Thyroid gland (tissue), 4 donors: Measurements from ENCODE around the gene DNAJC25. TPM values are rescaled to one million over a fixed set of nuclear protein-coding genes. Genes with fewer than 3 reads are reported as not detected.
"Not testable (repeated sequence)": the region's sequence is repeated elsewhere in the genome, so short reads cannot be mapped to it uniquely, and the experiment has no call there.

Source experiments
- DNase-seq, 2 donors: peaks; one replicate each; pipeline ENCODE4 v3.0.0-alpha.2; 2019
- H3K27ac ChIP-seq, 3 donors: fragments of 200-600 bp; sonication (generic); 1 replicate in 2 of 3; 2 replicates in 1 of 3; pipeline ENCODE4 v1.5.1; 2016 to 2019; ENCODE audit warnings: mild to moderate bottlenecking in 1 of 3, moderate library complexity in 1 of 3
- H3K27me3 ChIP-seq: fragments of 200-600 bp; sonication (generic); one replicate; pipeline ENCODE4 v1.5.1; 2019
- H3K36me3 ChIP-seq, 2 donors: fragments of 200-600 bp; sonication (generic); one replicate each; pipeline ENCODE4 v1.5.1; 2016 to 2019
- H3K4me1 ChIP-seq, 2 donors: fragments of 200-600 bp; sonication (generic); one replicate each; pipeline ENCODE4 v1.5.1; 2017 to 2019
- H3K4me3 ChIP-seq, 3 donors: fragments of 200-600 bp; sonication (generic); replicated peaks in 1 of 3; 1 replicate in 2 of 3; 2 replicates in 1 of 3; pipeline ENCODE4 v1.5.1; 2016; ENCODE audit warnings: mild to moderate bottlenecking in 1 of 3
- H3K9me3 ChIP-seq: fragments of 200-600 bp; sonication (generic); one replicate; pipeline ENCODE4 v1.5.1; 2017
- CTCF ChIP-seq, 6 experiments: fragments of 200-600 bp in 3 of 6; fragments of 450-650 bp in 3 of 6; sonication (generic) in 3 of 6; IDR thresholded peaks; one replicate each; pipeline ENCODE4 v1.5.1; 2016 to 2019; ENCODE audit warnings: antibody characterized with exemption in 6 of 6, mild to moderate bottlenecking in 2 of 6, inconsistent platforms in 1 of 6, moderate library complexity in 1 of 6
- POLR2A ChIP-seq, 2 donors: fragments of 450-650 bp; IDR thresholded peaks; one replicate each; pipeline ENCODE4 v1.6.1; 2017; ENCODE audit warnings: antibody characterized with exemption in 2 of 2, mild to moderate bottlenecking in 2 of 2, moderate library complexity in 1 of 2
- WGBS, 2 donors: methylation state at CpG; one replicate each; pipeline ENCODE4 v1.1.5; 2017; 5-methylcytosine and 5-hydroxymethylcytosine counted together
- intact Hi-C: fragments of 100-400 bp; cut with DNase I; formaldehyde crosslinking; loops from one replicate; pipeline ENCODE4 v1.15.1; 2023
- total RNA-seq, 4 donors: library from RNA; depleted of rRNA; stranded (reverse); fragments of >200 nt; gene quantifications; one replicate each; pipeline ENCODE4 v1.2.3, GENCODE V29; 2016

DNAJC25 gene
- total RNA-seq, 4 donors from 2014 or later = 6.0 to 15.2 (median 10.8) TPM

- intact Hi-C loops = no loop called here
- no peak for DNase-seq
- peak overlapping the region in 2 of 3 donors; percentile 27 to 63 for H3K4me3 ChIP-seq
- H3K4me1 ChIP-seq = peaks cover 0 to 4% of the 10 kb centered on the region in 2 donors
- 46 to 63% methylated on average over 7 of the region's 7 CpGs for WGBS, 2 donors
- peaks cover 10 to 12% of the 10 kb centered on the region in 2 donors for H3K36me3 ChIP-seq
- H3K9me3 ChIP-seq = no peaks in the 10 kb centered on the region
- TF ChIP-seq POLR2A (IDR thresholded peaks at IDR 0.05) (no peak), CTCF (IDR thresholded peaks at IDR 0.05) (no peak)
- H3K27ac ChIP-seq = peak overlapping the region in 2 of 3 donors; percentile 69 to 78
- no peaks in the 10 kb centered on the region for H3K27me3 ChIP-seq
Measured at GRCh38 chr9:111662576-111663300, 31.6 kb downstream of the DNAJC25 start.

GRCh38 chr9:111663301-111663823, 32.2 kb downstream of the DNAJC25 start:
- Histone ChIP-seq H3K4me1 (peaks cover 0 to 4% of the 10 kb centered on the region in 2 donors), H3K9me3 (no peaks in the 10 kb centered on the region), H3K4me3 (no peak overlapping the region), H3K27ac (no peak overlapping the region), H3K36me3 (peaks cover 12 to 14% of the 10 kb centered on the region in 2 donors), H3K27me3 (no peaks in the 10 kb centered on the region)
- intact Hi-C loops = no loop called here
- WGBS, 2 donors = 70 to 79% methylated on average over 5 of the region's 5 CpGs
- no peak for DNase-seq
- TF ChIP-seq CTCF (IDR thresholded peaks at IDR 0.05) (no peak), POLR2A (IDR thresholded peaks at IDR 0.05) (no peak)

- Histone ChIP-seq H3K27me3 (no peaks in the 10 kb centered on the region), H3K9me3 (no peaks in the 10 kb centered on the region), H3K4me3 (no peak overlapping the region), H3K27ac (no peak overlapping the region), H3K4me1 (peaks cover 0 to 3% of the 10 kb centered on the region in 2 donors), H3K36me3 (peaks cover 14 to 15% of the 10 kb centered on the region in 2 donors)
- intact Hi-C loops = no loop called here
- 82 to 100% methylated on average over 1 of the region's 1 CpG for WGBS, 2 donors
- no peak for DNase-seq
- TF ChIP-seq CTCF (IDR thresholded peaks at IDR 0.05) (no peak), POLR2A (IDR thresholded peaks at IDR 0.05) (no peak)
Measured at GRCh38 chr9:111668026-111668573, 37.0 kb downstream of the DNAJC25 start.

GRCh38 chr9:111668601-111669000, 37.5 kb downstream of the DNAJC25 start:
- H3K27me3 ChIP-seq, DNase-seq, H3K4me3 ChIP-seq, intact Hi-C loops, H3K4me1 ChIP-seq, H3K9me3 ChIP-seq, H3K27ac ChIP-seq: not testable (repeated sequence)
- peaks cover 14 to 15% of the 10 kb centered on the region in 2 donors for H3K36me3 ChIP-seq
- WGBS, 2 donors = 91 to 92% methylated on average over 11 of the region's 11 CpGs

GRCh38 chr9:111674319-111674718, 43.2 kb downstream of the DNAJC25 start:
- no peak for TF ChIP-seq CTCF (IDR thresholded peaks at IDR 0.05)
- H3K27ac ChIP-seq = no peak overlapping the region
- no peak overlapping the region for H3K4me3 ChIP-seq
- no peaks in the 10 kb centered on the region for H3K9me3 ChIP-seq
- DNase-seq = no peak
- intact Hi-C loops = no loop called here
- no peaks in the 10 kb centered on the region for H3K27me3 ChIP-seq
- 91 to 100% methylated on average over 2 of the region's 2 CpGs for WGBS, 2 donors
- no peaks in the 10 kb centered on the region for H3K4me1 ChIP-seq
- peaks cover 0 to 3% of the 10 kb centered on the region in 2 donors for H3K36me3 ChIP-seq
